Panc1 (cell line): ENCODE results near the gene TMUB2.

Experiments used
- TF ChIP-seq, protein P1 (sequence below): fragments of 450-650 bp; IDR thresholded peaks from 2 replicates; pipeline ENCODE4 v1.5.1; 2017; ENCODE audit warnings: mild to moderate bottlenecking
- TF ChIP-seq, protein P2 (sequence below), 2 experiments: IDR thresholded peaks; 2 replicates each; pipeline ENCODE4 v1.6.1; 2011 to 2012; ENCODE audit warnings: low read depth in 2 of 2, control low read depth in 1 of 2, low read length in 1 of 2, mild to moderate bottlenecking in 1 of 2, moderate library complexity in 1 of 2; ENCODE audit not compliant: insufficient read depth in 1 of 2

DNA sequence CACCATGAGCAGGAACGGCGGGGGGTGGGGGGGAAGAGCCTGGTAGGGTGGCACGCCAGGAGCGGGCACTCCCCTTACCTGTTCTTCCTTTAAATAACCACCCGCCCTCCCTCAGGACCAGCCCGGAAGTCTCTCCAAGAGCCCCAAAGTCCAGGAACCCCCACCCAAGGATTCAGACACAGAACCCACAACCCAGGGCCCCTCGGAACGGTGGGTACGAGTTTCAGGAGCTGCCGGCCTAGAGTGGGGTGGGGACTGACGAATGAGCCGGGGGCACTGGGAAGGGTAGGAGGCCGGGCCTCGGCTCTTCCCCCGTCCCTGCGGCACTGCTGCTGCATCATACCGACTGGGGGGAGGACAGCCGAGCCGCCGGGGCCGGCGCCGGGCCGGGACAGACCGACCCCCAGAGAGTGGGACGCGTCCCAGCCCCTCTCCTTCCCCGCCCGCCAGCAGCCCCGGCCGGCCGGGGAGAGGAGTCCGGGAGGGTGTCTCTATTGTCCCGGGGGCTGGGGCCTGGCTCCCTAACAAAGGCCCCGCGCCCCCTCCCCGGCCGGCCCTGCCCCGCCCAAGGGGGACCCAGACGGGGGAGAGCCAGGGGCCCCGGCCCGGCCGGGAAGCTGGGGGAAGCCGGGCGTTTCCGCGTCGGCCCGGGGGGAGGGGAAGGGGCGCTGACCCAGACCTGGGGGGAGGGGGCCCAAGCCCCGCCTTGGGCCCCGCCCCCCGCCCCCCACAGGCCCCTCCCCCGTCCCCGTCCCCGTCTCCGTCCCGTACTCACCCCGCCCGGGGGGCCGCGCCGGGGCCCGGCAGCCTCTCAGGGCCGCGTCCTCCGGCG lies 12.2 kb downstream of the TMUB2 start:
- TF ChIP-seq, protein P1, sequence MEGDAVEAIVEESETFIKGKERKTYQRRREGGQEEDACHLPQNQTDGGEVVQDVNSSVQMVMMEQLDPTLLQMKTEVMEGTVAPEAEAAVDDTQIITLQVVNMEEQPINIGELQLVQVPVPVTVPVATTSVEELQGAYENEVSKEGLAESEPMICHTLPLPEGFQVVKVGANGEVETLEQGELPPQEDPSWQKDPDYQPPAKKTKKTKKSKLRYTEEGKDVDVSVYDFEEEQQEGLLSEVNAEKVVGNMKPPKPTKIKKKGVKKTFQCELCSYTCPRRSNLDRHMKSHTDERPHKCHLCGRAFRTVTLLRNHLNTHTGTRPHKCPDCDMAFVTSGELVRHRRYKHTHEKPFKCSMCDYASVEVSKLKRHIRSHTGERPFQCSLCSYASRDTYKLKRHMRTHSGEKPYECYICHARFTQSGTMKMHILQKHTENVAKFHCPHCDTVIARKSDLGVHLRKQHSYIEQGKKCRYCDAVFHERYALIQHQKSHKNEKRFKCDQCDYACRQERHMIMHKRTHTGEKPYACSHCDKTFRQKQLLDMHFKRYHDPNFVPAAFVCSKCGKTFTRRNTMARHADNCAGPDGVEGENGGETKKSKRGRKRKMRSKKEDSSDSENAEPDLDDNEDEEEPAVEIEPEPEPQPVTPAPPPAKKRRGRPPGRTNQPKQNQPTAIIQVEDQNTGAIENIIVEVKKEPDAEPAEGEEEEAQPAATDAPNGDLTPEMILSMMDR = no peak
- TF ChIP-seq, protein P2, sequence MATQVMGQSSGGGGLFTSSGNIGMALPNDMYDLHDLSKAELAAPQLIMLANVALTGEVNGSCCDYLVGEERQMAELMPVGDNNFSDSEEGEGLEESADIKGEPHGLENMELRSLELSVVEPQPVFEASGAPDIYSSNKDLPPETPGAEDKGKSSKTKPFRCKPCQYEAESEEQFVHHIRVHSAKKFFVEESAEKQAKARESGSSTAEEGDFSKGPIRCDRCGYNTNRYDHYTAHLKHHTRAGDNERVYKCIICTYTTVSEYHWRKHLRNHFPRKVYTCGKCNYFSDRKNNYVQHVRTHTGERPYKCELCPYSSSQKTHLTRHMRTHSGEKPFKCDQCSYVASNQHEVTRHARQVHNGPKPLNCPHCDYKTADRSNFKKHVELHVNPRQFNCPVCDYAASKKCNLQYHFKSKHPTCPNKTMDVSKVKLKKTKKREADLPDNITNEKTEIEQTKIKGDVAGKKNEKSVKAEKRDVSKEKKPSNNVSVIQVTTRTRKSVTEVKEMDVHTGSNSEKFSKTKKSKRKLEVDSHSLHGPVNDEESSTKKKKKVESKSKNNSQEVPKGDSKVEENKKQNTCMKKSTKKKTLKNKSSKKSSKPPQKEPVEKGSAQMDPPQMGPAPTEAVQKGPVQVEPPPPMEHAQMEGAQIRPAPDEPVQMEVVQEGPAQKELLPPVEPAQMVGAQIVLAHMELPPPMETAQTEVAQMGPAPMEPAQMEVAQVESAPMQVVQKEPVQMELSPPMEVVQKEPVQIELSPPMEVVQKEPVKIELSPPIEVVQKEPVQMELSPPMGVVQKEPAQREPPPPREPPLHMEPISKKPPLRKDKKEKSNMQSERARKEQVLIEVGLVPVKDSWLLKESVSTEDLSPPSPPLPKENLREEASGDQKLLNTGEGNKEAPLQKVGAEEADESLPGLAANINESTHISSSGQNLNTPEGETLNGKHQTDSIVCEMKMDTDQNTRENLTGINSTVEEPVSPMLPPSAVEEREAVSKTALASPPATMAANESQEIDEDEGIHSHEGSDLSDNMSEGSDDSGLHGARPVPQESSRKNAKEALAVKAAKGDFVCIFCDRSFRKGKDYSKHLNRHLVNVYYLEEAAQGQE (IDR thresholded peaks at IDR 0.05; ENCODE audit: insufficient read depth in 1 of 2, low read depth in 2 of 2, low read length in 1 of 2) = no peak
